Choroid plexus epithelial cell (primary cell): Measurements from ENCODE around the gene ZMIZ1.

Experiments
- DNase-seq: peaks from one replicate; pipeline ENCODE4 v3.0.0-alpha.2; 2010; ENCODE audit warnings: low read depth
- H3K4me3 ChIP-seq: 2 replicates; pipeline ENCODE4 v1.5.1; 2011; ENCODE audit warnings: low read depth, mild to moderate bottlenecking, control low read depth, low read length, moderate library complexity
- TF ChIP-seq, protein P1 (sequence below): conservative IDR thresholded peaks from 2 replicates; pipeline ENCODE4 v1.5.1; 2011; ENCODE audit warnings: low read depth, mild to moderate bottlenecking, control low read depth, inconsistent platforms, low read length, moderate library complexity

The ZMIZ1 gene

DNA sequence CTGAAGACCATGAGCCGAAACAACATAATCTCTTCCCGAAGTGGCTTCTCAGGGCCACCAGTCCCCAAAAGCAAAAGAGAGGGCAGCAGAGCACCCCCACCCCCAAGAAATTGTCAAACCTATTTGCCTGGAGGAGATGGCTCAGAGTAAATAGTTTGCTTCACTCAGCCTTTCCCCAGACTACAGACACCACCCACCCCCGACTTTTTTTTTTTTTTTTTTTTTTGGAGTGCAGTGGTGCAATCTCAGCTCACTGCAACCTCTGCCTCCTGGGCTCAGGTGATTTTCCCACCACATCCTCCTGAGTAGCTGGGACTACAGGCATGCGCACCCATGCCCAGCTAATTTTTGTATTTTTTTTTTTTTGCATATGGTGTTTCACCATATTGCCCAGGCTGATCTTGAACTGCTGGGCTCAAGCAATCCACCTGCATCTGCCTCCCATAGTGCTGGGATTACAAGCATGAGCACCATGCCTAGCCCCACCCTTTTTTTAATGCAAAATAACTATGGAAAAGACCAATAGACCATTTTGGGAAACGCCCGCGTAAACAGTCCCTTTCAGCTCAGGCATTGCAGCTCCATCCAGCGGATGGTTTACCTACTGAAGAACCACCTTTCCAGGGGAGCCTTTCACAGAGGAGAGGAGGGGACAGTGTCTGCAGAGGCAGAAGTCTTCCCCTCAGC is 9.7 kb downstream of the ZMIZ1 start:
- TF ChIP-seq, protein P1, sequence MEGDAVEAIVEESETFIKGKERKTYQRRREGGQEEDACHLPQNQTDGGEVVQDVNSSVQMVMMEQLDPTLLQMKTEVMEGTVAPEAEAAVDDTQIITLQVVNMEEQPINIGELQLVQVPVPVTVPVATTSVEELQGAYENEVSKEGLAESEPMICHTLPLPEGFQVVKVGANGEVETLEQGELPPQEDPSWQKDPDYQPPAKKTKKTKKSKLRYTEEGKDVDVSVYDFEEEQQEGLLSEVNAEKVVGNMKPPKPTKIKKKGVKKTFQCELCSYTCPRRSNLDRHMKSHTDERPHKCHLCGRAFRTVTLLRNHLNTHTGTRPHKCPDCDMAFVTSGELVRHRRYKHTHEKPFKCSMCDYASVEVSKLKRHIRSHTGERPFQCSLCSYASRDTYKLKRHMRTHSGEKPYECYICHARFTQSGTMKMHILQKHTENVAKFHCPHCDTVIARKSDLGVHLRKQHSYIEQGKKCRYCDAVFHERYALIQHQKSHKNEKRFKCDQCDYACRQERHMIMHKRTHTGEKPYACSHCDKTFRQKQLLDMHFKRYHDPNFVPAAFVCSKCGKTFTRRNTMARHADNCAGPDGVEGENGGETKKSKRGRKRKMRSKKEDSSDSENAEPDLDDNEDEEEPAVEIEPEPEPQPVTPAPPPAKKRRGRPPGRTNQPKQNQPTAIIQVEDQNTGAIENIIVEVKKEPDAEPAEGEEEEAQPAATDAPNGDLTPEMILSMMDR, result no peak
- H3K4me3 ChIP-seq, result no peak overlapping the region

GRCh38 chr10:79079054-79079397 is 10.3 kb downstream of the ZMIZ1 start:
- TF ChIP-seq, protein P1, result no peak
- no peak for DNase-seq
- no peak overlapping the region for H3K4me3 ChIP-seq

More for the DNA sequence above, 9.7 kb downstream of the ZMIZ1 start:
- DNase-seq, result no peak

GRCh38 chr10:79079490-79080355 is 11.0 kb downstream of the ZMIZ1 start:
- peak; percentile 43 for DNase-seq
- TF ChIP-seq, protein P1, result no peak
- H3K4me3 ChIP-seq, result no peak overlapping the region

GRCh38 chr10:79081353-79082034 is 12.7 kb downstream of the ZMIZ1 start:
- H3K4me3 ChIP-seq, result no peak overlapping the region
- DNase-seq, result peak; percentile 87
- TF ChIP-seq, protein P1, result no peak

DNA sequence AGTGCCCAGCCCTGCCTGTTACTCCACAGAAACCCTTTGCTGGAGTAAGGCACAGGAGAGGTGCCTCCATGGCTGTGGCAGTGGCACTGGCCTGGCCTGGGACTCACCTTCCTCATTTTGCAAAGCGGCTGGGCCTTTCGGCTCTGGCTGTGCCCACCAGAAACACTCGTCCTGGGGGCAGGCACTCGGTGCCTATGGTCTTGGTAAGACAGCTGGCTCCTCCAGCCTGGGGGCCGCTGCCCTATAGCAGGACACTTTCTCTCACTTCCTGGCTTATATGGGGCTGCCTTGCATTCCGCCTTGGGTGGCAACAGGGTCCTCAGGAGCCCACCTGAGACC is 13.2 kb downstream of the ZMIZ1 start:
- no peak for DNase-seq
- TF ChIP-seq, protein P1, result no peak
- H3K4me3 ChIP-seq, result no peak overlapping the region

DNA sequence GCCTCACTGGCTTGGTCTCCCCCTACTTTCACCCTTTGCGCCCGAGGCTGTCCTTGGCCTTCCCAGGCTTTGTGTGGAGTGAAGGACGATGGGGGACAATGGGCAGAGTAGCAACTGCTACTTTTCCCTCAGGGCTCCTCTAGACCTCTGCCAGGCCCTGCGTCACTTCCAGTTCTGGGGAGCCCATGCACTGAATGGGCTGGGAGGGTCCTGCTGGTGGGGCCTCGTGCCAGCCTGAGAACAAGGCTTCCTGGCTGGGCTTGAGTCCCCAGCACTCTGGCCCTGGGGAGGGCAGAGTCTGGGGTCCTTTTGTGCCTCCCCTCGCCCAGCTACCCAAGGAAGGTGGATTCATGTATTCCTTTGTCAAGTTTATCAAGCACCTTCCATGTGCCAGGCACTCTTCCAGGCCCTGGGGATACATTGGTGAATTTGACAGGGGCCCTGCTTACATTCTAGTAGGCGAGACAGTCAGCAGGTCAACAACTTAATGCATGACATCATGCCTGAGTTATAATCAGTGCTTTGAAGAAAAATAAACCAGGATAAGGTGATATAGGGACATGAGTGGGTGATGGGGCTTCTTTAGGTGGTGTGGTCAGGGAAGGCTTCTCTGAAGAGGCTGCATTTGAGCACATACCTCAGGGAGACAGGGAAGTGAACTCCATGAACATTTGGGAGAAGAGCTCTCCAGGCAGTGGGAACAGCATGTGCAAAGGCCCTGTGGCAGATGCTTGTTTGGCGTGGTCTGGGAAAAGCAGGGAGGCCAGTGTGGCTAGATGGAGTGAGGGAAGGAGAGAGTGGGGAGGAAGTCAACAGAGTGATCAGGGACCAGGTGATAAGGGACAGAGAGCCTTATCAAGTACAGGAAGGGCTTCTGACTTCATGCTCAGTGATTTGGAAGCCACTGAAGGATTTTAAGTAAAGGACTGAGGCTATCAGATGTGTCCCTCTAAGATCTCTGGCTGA is 14.1 kb downstream of the ZMIZ1 start:
- DNase-seq, result peak; percentile 43

More for the DNA sequence above, 14.1 kb downstream of the ZMIZ1 start:
- TF ChIP-seq, protein P1, result no peak
- no peak overlapping the region for H3K4me3 ChIP-seq
